Esophagus squamous epithelium (tissue), 5 donors: ENCODE measurements around the gene TSPAN19. TPM values are rescaled to one million over a fixed set of nuclear protein-coding genes. Genes with fewer than 3 reads are reported as not detected.
"Not testable (repeated sequence)": the region's sequence is repeated elsewhere in the genome, so short reads cannot be mapped to it uniquely, and the experiment has no call there.

Experiments
- DNase-seq: peaks from one replicate; lab custom pipeline; 2025; lab: John Stamatoyannopoulos, UW
- H3K27ac ChIP-seq, 4 donors: fragments of 200-600 bp; sonication (generic); one replicate each; pipeline ENCODE4 v1.5.1; 2016 to 2019; ENCODE audit warnings: mild to moderate bottlenecking in 1 of 4
- H3K27me3 ChIP-seq, 4 donors: fragments of 200-600 bp; sonication (generic); 1 replicate in 3 of 4; 2 replicates in 1 of 4; pipeline versions ENCODE4 v1.5.1 to v1.6.0; 2017 to 2021; ENCODE audit warnings: antibody characterized with exemption in 1 of 4
- H3K36me3 ChIP-seq, 3 donors: fragments of 200-600 bp; sonication (generic); one replicate each; pipeline ENCODE4 v1.5.1; 2016 to 2019
- H3K4me1 ChIP-seq, 3 donors: fragments of 200-600 bp; sonication (generic); one replicate each; pipeline ENCODE4 v1.5.1; 2017 to 2019
- H3K4me3 ChIP-seq, 4 donors: fragments of 200-600 bp; sonication (generic); 1 replicate in 3 of 4; 2 replicates in 1 of 4; pipeline ENCODE4 v1.5.1; 2016 to 2019; ENCODE audit warnings: mild to moderate bottlenecking in 2 of 4, moderate library complexity in 1 of 4
- H3K9me3 ChIP-seq, 3 donors: fragments of 200-600 bp; sonication (generic); one replicate each; pipeline ENCODE4 v1.5.1; 2016 to 2019
- POLR2A ChIP-seq, 4 donors: fragments of 450-650 bp; IDR thresholded peaks; one replicate each; pipeline ENCODE4 v1.6.1; 2017; ENCODE audit warnings: antibody characterized with exemption in 4 of 4, mild to moderate bottlenecking in 4 of 4, moderate library complexity in 3 of 4
- WGBS, 2 donors: methylation state at CpG; one replicate each; pipeline ENCODE4 v1.1.5; 2018; 5-methylcytosine and 5-hydroxymethylcytosine counted together
- intact Hi-C: fragments of 100-400 bp; cut with DNase I; formaldehyde crosslinking; loops from one replicate; pipeline ENCODE4 v1.15.0; 2022
- total RNA-seq, 4 donors: library from RNA; depleted of rRNA; stranded (reverse); fragments of >200 nt; gene quantifications; one replicate each; pipeline ENCODE4 v1.1.0, GENCODE V29; 2016
- TF ChIP-seq, protein P1 (sequence below), 6 experiments: fragments of 450-650 bp in 4 of 6; fragments of 200-600 bp in 2 of 6; sonication (generic) in 2 of 6; IDR thresholded peaks; one replicate each; pipeline ENCODE4 v1.5.1; 2016 to 2019; ENCODE audit warnings: antibody characterized with exemption in 6 of 6, mild to moderate bottlenecking in 4 of 6, moderate library complexity in 4 of 6
- donor health status: DM: yes; HTN: yes; CAD: no.

Gene TSPAN19
- total RNA-seq, 4 donors from 2014 or later: not detected

DNA sequence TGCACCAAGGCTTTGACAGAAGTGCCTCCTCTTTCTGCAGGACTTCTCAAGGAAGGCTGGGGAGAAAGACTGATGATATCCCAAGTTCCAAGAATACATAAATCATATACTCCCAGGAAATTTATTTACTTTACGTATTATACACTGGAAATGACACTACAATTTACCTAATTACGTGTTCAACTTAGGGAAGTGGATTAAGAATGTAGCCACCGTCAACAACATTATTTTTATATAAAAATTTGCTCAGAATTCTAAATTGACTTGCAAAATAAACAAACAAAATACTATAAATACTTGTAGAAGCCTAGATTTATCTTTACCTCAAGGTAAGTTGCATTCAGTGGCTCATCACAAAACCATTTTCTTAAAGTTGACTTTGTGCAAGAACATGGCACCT, 18.9 kb downstream of the TSPAN19 start:
- Histone ChIP-seq H3K27ac (no peak overlapping the region), H3K27me3 (no peaks in the 10 kb centered on the region), H3K4me3 (no peak overlapping the region), H3K4me1 (no peaks in the 10 kb centered on the region), H3K9me3 (no peaks in the 10 kb centered on the region), H3K36me3 (no peaks in the 10 kb centered on the region)
- DNase-seq: no peak
- TF ChIP-seq, protein P1, sequence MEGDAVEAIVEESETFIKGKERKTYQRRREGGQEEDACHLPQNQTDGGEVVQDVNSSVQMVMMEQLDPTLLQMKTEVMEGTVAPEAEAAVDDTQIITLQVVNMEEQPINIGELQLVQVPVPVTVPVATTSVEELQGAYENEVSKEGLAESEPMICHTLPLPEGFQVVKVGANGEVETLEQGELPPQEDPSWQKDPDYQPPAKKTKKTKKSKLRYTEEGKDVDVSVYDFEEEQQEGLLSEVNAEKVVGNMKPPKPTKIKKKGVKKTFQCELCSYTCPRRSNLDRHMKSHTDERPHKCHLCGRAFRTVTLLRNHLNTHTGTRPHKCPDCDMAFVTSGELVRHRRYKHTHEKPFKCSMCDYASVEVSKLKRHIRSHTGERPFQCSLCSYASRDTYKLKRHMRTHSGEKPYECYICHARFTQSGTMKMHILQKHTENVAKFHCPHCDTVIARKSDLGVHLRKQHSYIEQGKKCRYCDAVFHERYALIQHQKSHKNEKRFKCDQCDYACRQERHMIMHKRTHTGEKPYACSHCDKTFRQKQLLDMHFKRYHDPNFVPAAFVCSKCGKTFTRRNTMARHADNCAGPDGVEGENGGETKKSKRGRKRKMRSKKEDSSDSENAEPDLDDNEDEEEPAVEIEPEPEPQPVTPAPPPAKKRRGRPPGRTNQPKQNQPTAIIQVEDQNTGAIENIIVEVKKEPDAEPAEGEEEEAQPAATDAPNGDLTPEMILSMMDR (IDR thresholded peaks at IDR 0.05): no peak
- no peak for TF ChIP-seq POLR2A (IDR thresholded peaks at IDR 0.05)
- 72 to 85% methylated on average over 3 of the region's 3 CpGs for WGBS, 2 donors
- intact Hi-C loops: no loop called here

DNA sequence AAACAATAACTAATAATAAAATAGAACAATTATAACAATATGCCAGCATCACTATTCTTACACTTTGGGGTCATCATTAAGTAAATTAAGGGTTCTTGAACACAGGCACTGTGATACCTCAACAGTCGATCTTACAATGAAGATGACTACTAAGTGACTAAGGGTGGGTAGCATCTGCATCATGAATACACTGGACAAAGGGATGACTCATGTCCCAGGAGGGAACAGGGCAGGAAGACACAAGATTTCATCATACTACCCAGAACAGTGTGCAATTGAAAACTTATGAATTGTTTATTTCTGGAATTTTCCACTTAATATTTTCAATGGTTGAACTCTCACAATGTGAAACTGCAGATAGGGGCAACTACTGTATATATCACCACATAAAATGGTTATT, 19.7 kb downstream of the TSPAN19 start:
- no peak for TF ChIP-seq POLR2A (IDR thresholded peaks at IDR 0.05)
- TF ChIP-seq, protein P1 (IDR thresholded peaks at IDR 0.05): no peak
- intact Hi-C loops: no loop called here
- Histone ChIP-seq H3K27me3 (no peaks in the 10 kb centered on the region), H3K9me3 (no peaks in the 10 kb centered on the region), H3K36me3 (no peaks in the 10 kb centered on the region), H3K4me3 (no peak overlapping the region), H3K27ac (no peak overlapping the region), H3K4me1 (no peaks in the 10 kb centered on the region)
- DNase-seq: no peak
- WGBS, 2 donors: 14 to 30% methylated on average over 1 of the region's 1 CpG

DNA sequence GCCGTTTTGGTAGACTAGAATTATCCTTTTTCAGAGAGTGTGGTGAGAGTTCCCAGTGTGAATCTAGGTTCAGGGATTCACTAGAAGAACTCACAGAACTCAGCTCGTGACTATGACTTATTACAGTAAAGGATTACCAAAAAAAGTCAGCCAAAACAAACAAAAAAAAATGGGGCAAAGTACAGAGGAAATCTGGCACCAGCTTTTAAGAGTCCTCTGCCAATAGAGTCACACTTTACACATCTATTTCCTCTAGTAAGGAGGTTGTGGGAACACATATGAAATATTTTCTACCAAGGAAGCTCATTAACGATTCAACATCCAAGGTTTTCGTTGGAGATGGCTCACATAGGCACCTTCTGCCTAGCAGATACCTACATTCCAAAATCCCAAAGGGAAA, 28.2 kb downstream of the TSPAN19 start:
- H3K4me1 ChIP-seq: peaks cover 0 to 6% (median 0%) of the 10 kb centered on the region in 3 donors
- no peak overlapping the region for H3K4me3 ChIP-seq
- H3K9me3 ChIP-seq: no peaks in the 10 kb centered on the region
- TF ChIP-seq, protein P1 (IDR thresholded peaks at IDR 0.05): no peak
- no peak for TF ChIP-seq POLR2A (IDR thresholded peaks at IDR 0.05)
- no peaks in the 10 kb centered on the region for H3K27me3 ChIP-seq
- no peak for DNase-seq
- intact Hi-C loops: no loop called here
- H3K27ac ChIP-seq: no peak overlapping the region
- 14 to 25% methylated on average over 4 of the region's 4 CpGs for WGBS, 2 donors
- H3K36me3 ChIP-seq: no peaks in the 10 kb centered on the region

DNA sequence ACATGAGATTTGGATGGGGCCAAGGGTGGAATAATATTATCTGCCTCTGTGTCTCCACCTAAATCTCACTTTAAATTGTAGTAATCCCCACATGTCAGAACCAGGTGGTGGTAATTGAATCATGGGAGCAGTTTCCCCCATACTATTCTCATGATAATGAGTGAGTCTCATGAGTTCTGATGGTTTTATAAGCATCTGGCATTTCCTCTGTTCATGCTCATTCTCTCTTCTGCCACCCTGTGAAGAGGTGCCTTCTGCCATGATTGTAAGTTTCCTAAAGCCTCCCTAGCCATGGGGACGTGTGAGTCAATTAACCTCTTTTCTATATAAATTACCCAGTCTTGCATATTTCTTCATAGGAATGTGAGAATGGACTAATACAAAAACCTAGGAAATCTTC, 29.9 kb downstream of the TSPAN19 start:
- H3K4me1 ChIP-seq: peaks cover 0 to 6% (median 0%) of the 10 kb centered on the region in 3 donors

DNA sequence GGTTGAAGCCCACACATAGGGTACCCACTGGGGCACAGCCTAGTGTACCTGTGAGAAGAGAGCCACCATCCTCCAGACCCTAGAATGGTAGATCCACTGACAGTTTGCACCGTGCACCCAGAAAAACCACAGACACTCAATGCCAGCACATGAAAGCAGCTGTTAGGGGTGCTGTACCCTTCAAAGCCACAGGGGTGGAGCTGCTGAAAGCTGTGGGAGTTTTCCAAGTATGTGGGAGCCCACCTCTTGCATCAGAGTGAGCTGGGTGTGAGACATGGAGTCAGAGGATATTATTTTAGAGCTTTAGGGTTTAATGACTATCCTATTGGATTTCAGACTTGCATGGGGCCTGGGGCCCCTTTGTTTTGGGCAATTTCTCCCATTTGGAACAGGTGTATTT, 30.5 kb downstream of the TSPAN19 start:
- Histone ChIP-seq H3K27ac (no peak overlapping the region), H3K9me3 (no peaks in the 10 kb centered on the region), H3K36me3 (no peaks in the 10 kb centered on the region), H3K4me1 (peaks cover 0 to 6% (median 0%) of the 10 kb centered on the region in 3 donors), H3K27me3 (no peaks in the 10 kb centered on the region), H3K4me3 (no peak overlapping the region)
- no peak for DNase-seq
- WGBS, 2 donors: no CpG with 5 or more reads among the region's 1 CpG
- intact Hi-C loops: no loop called here
- TF ChIP-seq, protein P1 (IDR thresholded peaks at IDR 0.05): no peak
- no peak for TF ChIP-seq POLR2A (IDR thresholded peaks at IDR 0.05)

More for the DNA sequence above, 29.9 kb downstream of the TSPAN19 start:
- Histone ChIP-seq H3K9me3 (no peaks in the 10 kb centered on the region), H3K27me3 (no peaks in the 10 kb centered on the region), H3K36me3 (no peaks in the 10 kb centered on the region), H3K4me3 (no peak overlapping the region), H3K27ac (no peak overlapping the region)
- intact Hi-C loops: no loop called here
- WGBS, 2 donors: 75 to 81% methylated on average over 1 of the region's 1 CpG
- TF ChIP-seq, protein P1 (IDR thresholded peaks at IDR 0.05): no peak
- TF ChIP-seq POLR2A (IDR thresholded peaks at IDR 0.05): no peak
- DNase-seq: no peak

DNA sequence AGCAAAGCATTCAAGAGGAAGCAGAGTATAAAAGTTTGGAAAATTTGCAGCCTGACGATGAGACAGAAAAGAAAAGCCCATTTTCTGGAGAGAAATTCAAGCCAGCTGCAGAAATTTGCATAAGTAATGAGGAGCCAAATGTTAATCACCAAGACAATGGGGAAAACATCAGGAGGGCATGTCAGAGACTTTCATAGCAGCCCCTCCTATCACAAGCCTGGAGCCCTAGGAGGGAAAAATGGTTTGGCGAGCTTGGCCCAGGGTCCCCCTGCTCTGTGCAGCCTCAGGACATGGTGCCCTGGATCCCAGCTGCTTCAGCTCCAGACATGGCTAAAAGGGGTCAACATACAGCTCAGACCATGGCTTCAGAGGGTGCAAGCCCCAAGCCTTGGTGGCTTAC, 31.0 kb downstream of the TSPAN19 start:
- H3K27me3 ChIP-seq, H3K4me1 ChIP-seq, H3K36me3 ChIP-seq, intact Hi-C loops, H3K4me3 ChIP-seq, H3K27ac ChIP-seq, DNase-seq, H3K9me3 ChIP-seq: not testable (repeated sequence)
- 53 to 87% methylated on average over 2 of the region's 2 CpGs for WGBS, 2 donors
